ENCODE measurements around the gene ST7.

Gene ST7

DNA sequence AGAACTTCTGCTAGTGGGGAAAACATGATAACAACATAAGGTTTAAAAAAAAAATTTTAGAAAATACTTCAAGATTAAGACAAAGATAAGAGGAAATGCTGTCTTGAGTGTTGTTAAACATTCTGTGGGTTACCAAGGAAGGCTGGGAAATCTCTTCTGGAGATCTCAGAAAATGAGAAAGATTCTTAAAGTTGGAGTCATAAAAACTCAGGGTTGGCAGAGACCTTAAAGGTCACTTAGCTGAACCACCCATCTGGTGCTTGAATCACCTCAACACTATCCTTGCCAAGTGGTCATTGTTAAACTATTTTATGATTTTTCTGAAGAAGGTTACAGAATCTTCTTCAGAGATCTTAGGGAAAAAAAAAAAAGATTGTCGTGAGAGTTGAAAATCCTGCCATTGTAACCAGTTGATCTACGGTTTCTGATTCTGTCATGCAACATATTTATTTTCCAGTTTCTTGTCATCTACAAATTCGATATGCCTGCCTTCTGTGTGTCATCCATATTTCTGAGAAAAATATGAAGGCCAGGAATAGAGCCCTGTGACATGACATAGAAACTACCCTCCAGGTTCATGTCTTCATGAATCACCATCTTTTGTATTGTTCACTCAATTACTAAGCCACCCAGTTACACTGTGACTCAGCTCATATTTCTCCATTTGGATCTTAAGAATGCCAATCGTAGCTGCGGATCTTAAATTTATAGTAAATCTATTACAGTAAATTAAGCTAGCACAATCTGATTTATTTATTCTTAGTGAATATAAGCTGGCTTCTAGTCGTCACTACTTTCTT lies 179.2 kb downstream of the ST7 start:
- peak; percentile 38 for DNase-seq (ENCODE audit: low spot score)

DNA sequence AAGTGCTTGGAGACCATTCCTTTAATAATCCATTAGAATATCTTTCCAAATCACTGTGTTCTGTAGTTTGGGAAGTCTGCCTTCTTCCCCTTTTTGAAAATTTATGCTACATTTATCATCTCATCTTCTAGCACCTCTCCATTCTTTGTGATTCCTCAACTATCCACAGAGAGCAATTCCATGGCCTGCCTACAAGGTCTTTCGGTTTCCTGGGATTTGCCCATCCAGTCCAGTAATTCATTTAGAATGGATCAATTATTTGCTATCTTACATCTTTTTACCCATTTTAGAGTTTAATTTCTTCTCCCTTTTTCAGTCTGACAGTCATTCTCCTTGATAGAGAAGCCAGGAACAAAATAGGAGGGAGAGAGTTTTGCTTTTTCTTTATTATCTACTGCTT lies 179.8 kb downstream of the ST7 start:
- no peak for DNase-seq (ENCODE audit: low spot score)

GRCh38 chr7:117134411-117134810 lies 181.1 kb downstream of the ST7 start:
- DNase-seq (ENCODE audit: low spot score), result no peak

- no peak for DNase-seq (ENCODE audit: low spot score)
Measured at GRCh38 chr7:117134889-117135552, 181.7 kb downstream of the ST7 start.

GRCh38 chr7:117135553-117135891 lies 182.2 kb downstream of the ST7 start:
- no peak for DNase-seq (ENCODE audit: low spot score)

GRCh38 chr7:117137868-117138267 lies 184.6 kb downstream of the ST7 start:
- no peak for DNase-seq (ENCODE audit: low spot score)

DNA sequence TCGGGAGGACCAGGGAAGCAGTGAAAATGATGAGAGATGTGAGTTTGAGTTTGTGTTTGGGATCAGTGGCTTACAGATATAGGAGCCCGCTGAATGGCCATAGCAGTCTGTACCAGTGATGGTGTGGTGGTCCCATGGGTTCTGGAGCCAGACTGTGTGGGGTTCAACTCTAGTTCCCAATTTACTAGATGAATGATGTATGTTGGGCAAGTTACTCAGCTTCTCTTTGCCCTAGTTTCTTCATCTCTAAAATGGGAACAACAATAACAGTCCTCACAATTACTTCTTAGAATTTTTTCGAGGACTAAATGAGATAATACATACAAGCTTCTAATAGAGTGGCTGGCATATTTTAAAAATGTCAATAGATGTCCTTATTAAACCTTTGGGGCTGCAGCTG lies 185.2 kb downstream of the ST7 start:
- DNase-seq (ENCODE audit: low spot score), result no peak

DNA sequence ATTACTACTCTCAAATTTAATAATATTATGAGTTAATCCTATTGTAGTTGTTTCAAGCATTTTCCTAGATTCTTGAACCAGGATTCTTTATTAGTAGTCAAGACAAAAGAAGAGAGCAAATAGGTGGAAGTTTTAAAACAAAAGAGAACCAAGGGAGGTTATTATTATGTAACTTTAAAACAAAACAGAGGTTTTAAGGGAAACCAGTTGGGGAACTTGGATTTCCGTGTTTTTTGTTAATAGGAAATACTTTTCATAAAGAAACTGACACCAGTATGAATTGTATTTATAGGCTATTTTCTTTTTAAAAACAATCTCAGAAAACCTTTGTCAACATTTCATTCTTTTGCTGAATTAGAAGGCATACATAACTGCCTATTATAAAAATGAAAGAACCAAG lies 185.7 kb downstream of the ST7 start:
- DNase-seq (ENCODE audit: low spot score), result no peak

DNA sequence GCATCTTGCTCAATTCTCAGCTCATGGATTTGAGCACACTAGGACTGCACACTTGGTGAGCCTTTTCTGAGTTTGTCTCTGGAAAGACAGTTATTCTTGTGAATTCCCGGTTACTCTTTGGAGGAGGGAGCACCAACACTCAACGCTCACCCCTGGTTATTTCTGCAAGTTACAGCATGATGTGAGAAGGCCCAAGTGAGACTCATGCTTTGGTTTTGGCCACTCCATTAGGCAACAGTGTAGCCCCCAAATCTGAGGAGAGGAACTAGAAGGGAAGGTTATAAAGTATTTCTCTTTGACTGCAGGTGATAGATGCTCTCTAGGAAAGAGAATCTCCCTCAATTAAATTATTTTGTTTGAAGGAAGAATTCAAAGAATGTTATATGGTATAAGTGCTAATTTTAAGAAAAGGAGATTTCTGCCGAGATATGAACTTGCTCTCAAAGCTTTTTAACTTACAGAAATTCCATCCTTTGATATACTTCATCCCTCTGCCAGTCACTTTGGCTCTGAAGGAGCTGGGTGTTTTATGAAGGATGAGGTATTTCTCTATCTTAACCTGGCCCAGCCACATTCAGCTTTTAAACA lies 186.2 kb downstream of the ST7 start:
- no peak for DNase-seq (ENCODE audit: low spot score)

- no peak for DNase-seq (ENCODE audit: low spot score)
Measured at GRCh38 chr7:117140921-117141320, 187.6 kb downstream of the ST7 start.

GRCh38 chr7:117143066-117143465 lies 189.8 kb downstream of the ST7 start:
- DNase-seq (ENCODE audit: low spot score), result no peak

GRCh38 chr7:117143580-117143979 lies 190.3 kb downstream of the ST7 start:
- no peak for DNase-seq (ENCODE audit: low spot score)

DNA sequence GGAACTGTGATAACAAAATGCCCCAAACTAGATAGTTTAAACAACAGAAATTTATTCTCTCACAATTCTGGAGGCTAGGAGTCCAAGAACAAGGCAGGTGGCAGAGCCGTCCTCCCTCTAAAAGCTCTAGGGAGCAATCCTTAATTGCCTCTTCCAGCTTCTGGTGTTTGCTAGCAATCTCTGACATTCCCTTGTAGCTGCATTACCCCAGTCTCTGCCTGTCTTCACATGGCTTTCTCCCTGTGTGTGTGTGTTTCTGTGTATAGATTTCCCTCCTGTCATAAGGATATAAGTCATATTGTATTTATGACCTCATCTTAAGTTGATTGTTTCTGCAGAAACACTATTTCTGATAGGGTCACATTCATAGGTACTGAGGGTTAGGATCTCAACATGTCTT lies 192.0 kb downstream of the ST7 start:
- no peak for DNase-seq (ENCODE audit: low spot score)

DNA sequence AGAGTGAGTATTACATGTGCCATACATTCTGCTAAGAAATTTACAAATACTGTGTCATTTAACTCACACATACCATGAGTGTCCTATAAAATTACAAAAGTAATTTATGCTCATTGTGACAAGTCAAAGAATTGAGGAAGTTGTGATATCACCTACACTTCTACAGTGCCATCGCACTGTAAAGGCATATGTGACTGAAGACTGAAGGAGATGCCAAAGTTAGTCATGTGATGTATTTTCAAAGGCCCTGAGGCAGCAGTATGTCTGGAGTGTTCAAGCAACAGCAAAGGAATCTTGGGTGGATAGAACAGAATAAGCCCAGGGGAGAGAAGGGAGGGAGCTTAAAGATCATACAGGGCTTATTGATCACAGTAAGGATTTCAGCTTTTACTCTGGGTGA lies 192.8 kb downstream of the ST7 start:
- no peak for DNase-seq (ENCODE audit: low spot score)

GRCh38 chr7:117146511-117146910 lies 193.2 kb downstream of the ST7 start:
- no peak for DNase-seq (ENCODE audit: low spot score)

GRCh38 chr7:117148971-117149370 lies 195.7 kb downstream of the ST7 start:
- DNase-seq (ENCODE audit: low spot score), result no peak

- no peak for DNase-seq (ENCODE audit: low spot score)
Measured at GRCh38 chr7:117149692-117150091, 196.4 kb downstream of the ST7 start.

DNA sequence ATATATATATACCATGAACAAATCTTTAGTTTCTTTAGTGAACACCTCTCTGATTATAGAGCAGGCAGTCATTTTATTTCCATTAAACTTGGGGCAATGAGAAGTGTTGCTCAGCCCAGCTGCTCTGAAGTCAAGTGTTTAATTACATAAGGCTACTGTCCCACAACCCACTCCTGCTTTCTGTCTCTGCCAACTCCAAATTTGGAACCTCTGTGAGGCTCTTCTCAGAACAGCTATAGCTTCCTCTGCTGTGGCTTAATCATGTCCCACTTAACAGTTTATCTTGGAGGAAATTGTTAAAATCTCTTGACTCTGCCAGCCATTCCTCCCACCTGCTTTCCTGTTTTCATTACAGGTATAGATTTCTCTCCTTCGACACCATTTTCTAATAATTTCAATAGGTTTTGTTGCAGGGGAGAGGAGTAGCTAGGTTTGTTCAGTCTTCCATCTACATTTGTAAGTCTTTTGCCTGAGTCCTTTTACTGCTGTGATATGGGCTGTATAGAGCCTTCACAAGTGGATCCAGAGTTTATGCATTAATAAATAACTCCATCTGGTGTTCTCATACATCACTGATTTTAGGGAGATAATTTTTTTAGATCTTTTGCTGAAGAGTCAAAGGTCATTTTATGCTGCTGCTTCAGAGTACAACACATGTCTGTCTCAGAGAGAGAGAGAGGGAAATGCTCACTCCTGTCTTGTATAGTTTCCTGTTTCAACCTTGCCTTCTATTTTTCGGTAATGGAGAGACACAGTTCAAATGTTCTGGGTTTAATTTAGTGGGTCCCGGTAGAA lies 199.1 kb downstream of the ST7 start:
- no peak for DNase-seq (ENCODE audit: low spot score)

GRCh38 chr7:117153016-117153545 lies 199.8 kb downstream of the ST7 start:
- no peak for DNase-seq (ENCODE audit: low spot score)

GRCh38 chr7:117154721-117155120 lies 201.4 kb downstream of the ST7 start:
- no peak for DNase-seq (ENCODE audit: low spot score)

DNA sequence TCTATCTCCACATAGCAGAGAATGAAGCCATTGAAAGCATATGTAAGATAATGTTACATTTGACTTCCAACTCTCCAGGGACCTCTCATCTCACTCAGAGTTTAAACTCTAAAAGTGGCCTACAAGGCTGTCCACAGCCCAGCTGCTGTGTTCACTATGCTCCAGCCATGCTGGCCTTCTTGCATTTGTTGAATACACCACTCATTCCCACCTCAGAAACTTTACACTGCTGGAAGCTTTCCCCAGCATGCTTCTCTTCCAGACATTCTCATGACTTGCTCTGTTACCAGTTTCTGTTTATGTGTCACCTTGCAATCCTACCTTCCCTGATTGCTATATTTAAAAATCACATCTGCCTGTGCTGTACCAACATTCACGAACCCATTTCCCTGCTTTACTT lies 202.4 kb downstream of the ST7 start:
- no peak for DNase-seq (ENCODE audit: low spot score)

Data from AG08396 (cell line).